PFSK-1 (cell line): ENCODE measurements around the gene PRR15L.

Source experiments
- FOXP2 ChIP-seq: optimal IDR thresholded peaks from 2 replicates; pipeline ENCODE3; 2011; ENCODE audit warnings: borderline replicate concordance, control low read depth, inconsistent platforms; ENCODE audit not compliant: insufficient read depth; ENCODE audit errors: extremely low read length, extremely low read depth
- POLR2AphosphoS5 ChIP-seq: IDR thresholded peaks from 2 replicates; pipeline ENCODE4 v1.6.1; 2012; ENCODE audit warnings: low read depth, mild to moderate bottlenecking, control low read depth, low read length, moderate library complexity
- SIN3A ChIP-seq: IDR thresholded peaks from 2 replicates; pipeline ENCODE4 v1.6.1; 2012; ENCODE audit warnings: mild to moderate bottlenecking, low read length, moderate library complexity, borderline replicate concordance; ENCODE audit not compliant: insufficient read depth
- TAF1 ChIP-seq: IDR thresholded peaks from 2 replicates; pipeline ENCODE4 v1.6.1; 2012; ENCODE audit warnings: low read length, control low read depth, borderline replicate concordance; ENCODE audit not compliant: insufficient read depth
- TF ChIP-seq, protein P1 (sequence below), 2 experiments: IDR thresholded peaks; 2 replicates each; pipeline versions ENCODE4 v1.6.1 to v1.8.0; 2011 to 2012; ENCODE audit warnings: low read depth in 2 of 2, low read length in 2 of 2, control low read depth in 1 of 2, inconsistent platforms in 1 of 2, mild to moderate bottlenecking in 1 of 2, moderate library complexity in 1 of 2; ENCODE audit not compliant: insufficient read depth in 1 of 2

The PRR15L gene

DNA sequence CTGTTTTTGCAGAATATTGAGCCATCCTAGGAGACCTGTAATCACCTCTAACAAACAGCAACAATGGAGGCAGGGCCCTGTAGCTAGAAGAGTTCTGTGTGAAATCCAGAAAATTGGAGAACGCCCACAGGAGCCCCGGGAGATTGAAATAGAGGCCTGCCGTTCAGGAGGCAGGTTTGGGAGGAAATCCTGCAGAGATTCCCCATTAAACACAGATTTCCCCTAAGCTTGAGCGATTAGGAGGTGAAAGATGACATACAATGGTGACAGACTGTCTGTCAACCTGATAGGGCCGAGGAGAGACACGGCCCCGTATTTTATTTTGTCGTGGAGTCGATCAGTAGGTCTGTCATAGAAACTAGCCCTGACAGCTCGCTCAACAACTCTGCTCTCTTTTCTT is 31.5 kb upstream of the PRR15L start:
- TF ChIP-seq TAF1 (no peak), POLR2AphosphoS5 (no peak), SIN3A (no peak), FOXP2 (no peak)
- TF ChIP-seq, protein P1, sequence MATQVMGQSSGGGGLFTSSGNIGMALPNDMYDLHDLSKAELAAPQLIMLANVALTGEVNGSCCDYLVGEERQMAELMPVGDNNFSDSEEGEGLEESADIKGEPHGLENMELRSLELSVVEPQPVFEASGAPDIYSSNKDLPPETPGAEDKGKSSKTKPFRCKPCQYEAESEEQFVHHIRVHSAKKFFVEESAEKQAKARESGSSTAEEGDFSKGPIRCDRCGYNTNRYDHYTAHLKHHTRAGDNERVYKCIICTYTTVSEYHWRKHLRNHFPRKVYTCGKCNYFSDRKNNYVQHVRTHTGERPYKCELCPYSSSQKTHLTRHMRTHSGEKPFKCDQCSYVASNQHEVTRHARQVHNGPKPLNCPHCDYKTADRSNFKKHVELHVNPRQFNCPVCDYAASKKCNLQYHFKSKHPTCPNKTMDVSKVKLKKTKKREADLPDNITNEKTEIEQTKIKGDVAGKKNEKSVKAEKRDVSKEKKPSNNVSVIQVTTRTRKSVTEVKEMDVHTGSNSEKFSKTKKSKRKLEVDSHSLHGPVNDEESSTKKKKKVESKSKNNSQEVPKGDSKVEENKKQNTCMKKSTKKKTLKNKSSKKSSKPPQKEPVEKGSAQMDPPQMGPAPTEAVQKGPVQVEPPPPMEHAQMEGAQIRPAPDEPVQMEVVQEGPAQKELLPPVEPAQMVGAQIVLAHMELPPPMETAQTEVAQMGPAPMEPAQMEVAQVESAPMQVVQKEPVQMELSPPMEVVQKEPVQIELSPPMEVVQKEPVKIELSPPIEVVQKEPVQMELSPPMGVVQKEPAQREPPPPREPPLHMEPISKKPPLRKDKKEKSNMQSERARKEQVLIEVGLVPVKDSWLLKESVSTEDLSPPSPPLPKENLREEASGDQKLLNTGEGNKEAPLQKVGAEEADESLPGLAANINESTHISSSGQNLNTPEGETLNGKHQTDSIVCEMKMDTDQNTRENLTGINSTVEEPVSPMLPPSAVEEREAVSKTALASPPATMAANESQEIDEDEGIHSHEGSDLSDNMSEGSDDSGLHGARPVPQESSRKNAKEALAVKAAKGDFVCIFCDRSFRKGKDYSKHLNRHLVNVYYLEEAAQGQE (IDR thresholded peaks at IDR 0.05; ENCODE audit: insufficient read depth in 1 of 2, low read depth in 2 of 2, low read length in 2 of 2) = no peak

DNA sequence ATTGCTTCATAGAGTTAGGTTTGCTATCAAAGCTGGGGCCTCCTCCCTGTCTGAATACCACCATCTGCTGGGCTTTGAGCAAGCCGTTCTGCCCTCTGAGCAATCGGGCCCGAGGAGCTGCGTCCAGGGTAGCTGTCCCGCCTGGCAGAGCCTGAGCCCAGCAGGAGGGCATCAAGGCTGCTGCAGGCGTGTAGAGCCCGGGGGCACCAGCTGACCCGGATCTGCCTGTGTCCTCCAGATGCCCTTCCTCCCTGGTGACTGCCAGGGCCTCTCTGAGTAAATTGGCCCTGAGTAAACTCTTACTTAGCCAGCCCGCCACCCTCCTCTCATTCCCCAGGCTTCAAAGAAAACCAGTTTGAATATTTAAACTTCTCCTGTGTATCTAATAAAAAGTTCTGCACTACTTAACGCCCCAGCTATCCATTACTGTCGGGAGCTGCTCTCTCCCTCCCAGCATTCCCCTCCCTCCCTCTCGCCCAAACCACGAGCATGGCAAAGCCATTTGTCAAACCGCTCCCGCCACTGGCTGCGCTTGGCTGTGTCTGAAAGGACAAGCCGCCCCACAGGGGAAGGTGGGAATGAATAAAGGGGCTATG is 29.7 kb upstream of the PRR15L start:
- no peak for TF ChIP-seq POLR2AphosphoS5

DNA sequence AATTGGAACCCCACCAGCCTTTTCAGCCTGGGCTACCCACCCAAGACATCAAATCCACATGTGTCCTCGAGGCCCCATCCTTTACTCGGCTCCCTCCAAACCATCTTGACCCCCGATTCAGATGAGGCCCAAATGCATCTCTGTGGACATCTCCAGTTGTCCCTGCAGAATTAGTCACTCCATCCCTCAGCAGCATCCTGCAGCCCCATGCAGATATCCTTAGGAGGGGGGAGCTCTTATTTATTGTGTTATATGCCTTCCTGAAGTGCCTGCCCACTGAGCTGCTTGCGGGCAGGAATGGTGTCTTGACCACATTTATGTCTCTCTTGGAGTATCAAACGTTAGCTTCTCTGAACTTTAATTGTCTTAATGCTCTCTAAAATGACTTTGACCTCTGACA is 28.8 kb upstream of the PRR15L start:
- TF ChIP-seq POLR2AphosphoS5 (no peak), TAF1 (no peak), SIN3A (no peak), FOXP2 (no peak)

DNA sequence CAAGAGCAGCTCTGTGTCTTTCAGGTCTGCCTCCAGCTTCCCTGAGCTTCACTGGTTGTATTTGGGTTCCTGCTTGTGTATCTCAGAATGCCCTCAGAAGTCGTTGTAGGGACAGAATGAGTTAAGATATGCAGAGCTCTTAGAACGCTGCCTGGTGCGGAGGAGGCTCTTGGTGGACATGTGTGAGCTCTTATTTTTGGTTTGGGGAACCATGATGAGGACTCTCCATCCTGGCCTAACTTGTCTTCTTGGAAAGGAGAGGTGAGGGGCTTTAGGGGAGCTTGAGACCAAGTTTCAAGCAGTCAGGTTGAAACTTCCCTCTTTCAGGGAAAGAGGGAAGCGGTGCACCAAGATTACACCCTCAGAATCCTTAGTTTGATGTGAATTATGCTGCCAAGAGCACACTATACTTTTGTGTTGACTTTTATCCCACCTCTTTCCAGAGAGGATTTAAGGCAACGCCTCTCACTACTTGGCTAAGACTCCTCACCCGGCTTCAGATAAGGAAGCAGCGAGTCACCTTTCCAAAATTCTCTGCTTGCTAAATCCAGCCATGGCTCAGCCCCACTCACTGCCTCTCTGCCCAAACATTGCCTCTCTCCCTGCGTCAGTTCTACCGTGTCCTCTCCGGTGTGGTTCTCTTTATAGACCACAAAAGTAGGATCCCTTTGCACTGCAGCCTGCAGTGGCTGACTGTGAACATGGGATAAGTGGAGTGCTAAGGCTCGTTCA is 26.0 kb upstream of the PRR15L start:
- TF ChIP-seq SIN3A = no peak
- no peak for TF ChIP-seq POLR2AphosphoS5
- TF ChIP-seq TAF1 = no peak
- TF ChIP-seq FOXP2 = no peak

DNA sequence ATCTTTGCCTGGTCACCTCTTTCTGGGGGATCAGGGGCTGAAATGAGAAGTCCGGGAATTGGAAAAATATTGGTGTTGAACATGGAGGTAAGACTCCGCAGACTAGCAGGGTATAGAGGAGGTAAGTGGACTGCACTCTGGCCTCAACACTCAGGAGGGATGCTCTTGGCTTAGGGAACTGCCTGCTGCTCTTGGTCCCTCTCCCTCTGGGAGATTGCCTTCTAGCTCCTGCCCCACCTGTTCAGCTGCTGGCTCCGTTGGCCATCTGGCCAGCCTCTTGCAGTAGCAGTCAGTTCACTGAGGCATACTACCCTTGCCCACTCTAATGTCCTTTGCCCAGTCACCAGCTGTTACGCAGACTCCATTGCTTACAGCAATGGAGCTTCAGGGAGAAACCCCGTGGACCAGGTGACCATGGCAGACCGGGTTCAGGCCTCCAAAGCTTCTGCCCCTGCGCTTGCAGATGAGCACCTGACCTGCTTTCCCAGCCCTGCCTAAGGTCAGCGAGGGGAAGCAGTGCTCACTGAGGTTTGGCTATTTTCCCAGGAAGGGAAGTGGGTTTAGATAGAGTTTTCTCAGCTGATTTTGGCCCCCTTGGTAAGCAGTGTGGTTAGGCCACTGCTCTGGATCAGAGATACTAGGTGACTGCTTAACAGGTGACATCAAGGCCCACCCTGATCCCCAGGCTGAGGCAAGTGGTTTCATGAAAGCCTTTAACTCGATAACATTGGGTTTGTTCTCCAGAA is 25.1 kb upstream of the PRR15L start:
- no peak for TF ChIP-seq SIN3A
- TF ChIP-seq TAF1 = no peak
- TF ChIP-seq FOXP2 = no peak
- no peak for TF ChIP-seq POLR2AphosphoS5
- TF ChIP-seq, protein P1 (IDR thresholded peaks at IDR 0.05; ENCODE audit: insufficient read depth in 1 of 2, low read depth in 2 of 2, low read length in 2 of 2) = no peak

DNA sequence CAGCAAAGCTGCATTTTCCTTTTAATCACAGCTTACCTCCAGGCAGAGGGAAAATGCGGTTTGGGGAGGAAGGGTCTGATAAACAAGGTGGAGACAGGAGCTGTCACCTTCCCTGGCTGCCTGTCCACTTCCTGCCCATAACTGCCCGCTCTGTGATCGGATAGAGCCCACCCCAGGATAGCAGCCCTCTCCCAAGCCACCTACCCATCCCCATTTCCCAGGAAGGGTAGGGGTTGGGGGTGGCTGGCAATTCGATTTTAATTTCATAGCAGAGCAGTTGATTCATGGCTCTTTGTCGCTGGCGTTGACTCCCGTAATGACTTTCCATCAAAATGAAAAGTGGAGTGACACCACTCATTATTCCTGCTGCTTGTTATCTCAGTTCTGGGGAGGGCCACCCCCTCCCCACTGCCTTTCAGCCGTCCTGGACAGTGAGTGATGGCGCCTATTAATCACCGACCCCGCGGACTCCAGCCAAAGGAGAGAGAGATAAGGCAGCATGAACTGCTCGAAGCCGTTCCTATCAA is 24.5 kb upstream of the PRR15L start:
- TF ChIP-seq, protein P1 (IDR thresholded peaks at IDR 0.05; ENCODE audit: insufficient read depth in 1 of 2, low read depth in 2 of 2, low read length in 2 of 2) = no peak
- TF ChIP-seq TAF1 (no peak), FOXP2 (no peak), POLR2AphosphoS5 (no peak), SIN3A (no peak)
